SJCRH30 (cell line): ENCODE data around the gene NEU1. TPM values are rescaled to one million over a fixed set of nuclear protein-coding genes. Genes with fewer than 3 reads are reported as not detected.
"Not testable (repeated sequence)": the region's sequence is repeated elsewhere in the genome, so short reads cannot be mapped to it uniquely, and the experiment has no call there.

Experiments
- DNase-seq, 2 experiments: peaks; one replicate each; pipeline ENCODE4 v3.0.0-alpha.2; 2015 to 2020
- H3K27ac ChIP-seq: fragments of 250-450 bp; sonication (Bioruptor Pico); 2 replicates; pipeline ENCODE4 v1.5.1; 2020; ENCODE audit warnings: mild to moderate bottlenecking, moderate library complexity
- H3K27me3 ChIP-seq: fragments of 250-450 bp; sonication (Bioruptor Pico); 2 replicates; pipeline ENCODE4 v1.5.1; 2020; ENCODE audit warnings: mild to moderate bottlenecking, moderate library complexity
- H3K36me3 ChIP-seq: fragments of 250-450 bp; sonication (Bioruptor Pico); 2 replicates; pipeline ENCODE4 v1.5.1; 2020; ENCODE audit warnings: mild to moderate bottlenecking, moderate library complexity
- H3K4me1 ChIP-seq: fragments of 250-450 bp; sonication (Bioruptor Pico); 2 replicates; pipeline ENCODE4 v1.5.1; 2020; ENCODE audit warnings: mild to moderate bottlenecking, moderate library complexity
- H3K4me3 ChIP-seq: fragments of 250-450 bp; sonication (Bioruptor Pico); 2 replicates; pipeline ENCODE4 v1.5.1; 2020; ENCODE audit warnings: mild to moderate bottlenecking, moderate library complexity
- H3K9me3 ChIP-seq: fragments of 250-450 bp; sonication (Bioruptor Pico); replicated peaks from 2 replicates; pipeline ENCODE4 v1.5.1; 2020; ENCODE audit warnings: mild to moderate bottlenecking, moderate library complexity
- total RNA-seq: library from RNA; depleted of rRNA; stranded (reverse); fragments of >200 nt; shearing (Covaris generic); gene quantifications from 2 replicates; pipeline ENCODE4 v1.2.3, GENCODE V29; 2014

The NEU1 gene
- total RNA-seq, 1 experiment from 2014 or later, result 21.2 TPM

GRCh38 chr6:31850765-31851484, 11.7 kb downstream of the NEU1 start:
- Histone ChIP-seq H3K36me3 (no peaks in the 10 kb centered on the region), H3K9me3 (no peaks in the 10 kb centered on the region), H3K27ac (no peak overlapping the region), H3K4me1 (no peaks in the 10 kb centered on the region), H3K27me3 (no peaks in the 10 kb centered on the region), H3K4me3 (no peak overlapping the region)
- DNase-seq, result no peak

- Histone ChIP-seq H3K4me3 (no peak overlapping the region), H3K4me1 (no peaks in the 10 kb centered on the region), H3K27me3 (no peaks in the 10 kb centered on the region), H3K27ac (no peak overlapping the region), H3K36me3 (no peaks in the 10 kb centered on the region), H3K9me3 (no peaks in the 10 kb centered on the region)
- DNase-seq, result no peak
Measured at GRCh38 chr6:31847276-31847978, 15.2 kb downstream of the NEU1 start.

- Histone ChIP-seq H3K36me3 (peaks cover 14% of the 10 kb centered on the region), H3K9me3 (no peaks in the 10 kb centered on the region), H3K27me3 (no peaks in the 10 kb centered on the region), H3K4me3 (no peak overlapping the region), H3K4me1 (no peaks in the 10 kb centered on the region), H3K27ac (no peak overlapping the region)
- DNase-seq, result no peak
Measured at GRCh38 chr6:31844507-31844906, 18.1 kb downstream of the NEU1 start.

- no peak overlapping the region for H3K27ac ChIP-seq
- H3K4me3 ChIP-seq, result no peak overlapping the region
- H3K36me3 ChIP-seq, result peaks cover 39% of the 10 kb centered on the region
- peaks cover 5% of the 10 kb centered on the region for H3K4me1 ChIP-seq
- no peaks in the 10 kb centered on the region for H3K9me3 ChIP-seq
- no peak for DNase-seq
- H3K27me3 ChIP-seq, result no peaks in the 10 kb centered on the region
Measured at GRCh38 chr6:31842053-31842452, 20.6 kb downstream of the NEU1 start.

- not testable (repeated sequence) for H3K9me3 ChIP-seq
- peaks cover 51% of the 10 kb centered on the region for H3K36me3 ChIP-seq
Measured at GRCh38 chr6:31839779-31840126, 22.9 kb downstream of the NEU1 start.

GRCh38 chr6:31838968-31839367, 23.7 kb downstream of the NEU1 start:
- Histone ChIP-seq H3K4me3 (no peak overlapping the region), H3K4me1 (peaks cover 9% of the 10 kb centered on the region), H3K9me3 (no peaks in the 10 kb centered on the region), H3K27ac (no peak overlapping the region), H3K36me3 (peaks cover 51% of the 10 kb centered on the region), H3K27me3 (no peaks in the 10 kb centered on the region)
- DNase-seq, result no peak

More at GRCh38 chr6:31839779-31840126, 22.9 kb downstream of the NEU1 start:
- not testable (repeated sequence) for H3K4me1 ChIP-seq, H3K27ac ChIP-seq, H3K4me3 ChIP-seq, DNase-seq, H3K27me3 ChIP-seq

- H3K27me3 ChIP-seq, H3K27ac ChIP-seq, H3K9me3 ChIP-seq, H3K4me3 ChIP-seq, DNase-seq, H3K4me1 ChIP-seq: not testable (repeated sequence)
- H3K36me3 ChIP-seq, result peaks cover 51% of the 10 kb centered on the region
Measured at GRCh38 chr6:31838114-31838553, 24.5 kb downstream of the NEU1 start.

- Histone ChIP-seq H3K9me3 (no peaks in the 10 kb centered on the region), H3K27me3 (no peaks in the 10 kb centered on the region), H3K27ac (no peak overlapping the region), H3K36me3 (peaks cover 51% of the 10 kb centered on the region), H3K4me1 (peaks cover 9% of the 10 kb centered on the region), H3K4me3 (peak overlapping the region; percentile 93)
- no peak for DNase-seq
Measured at GRCh38 chr6:31837369-31838113, 25.1 kb downstream of the NEU1 start.

- Histone ChIP-seq H3K27ac (no peak overlapping the region; the same call in 1 of the 2 replicates), H3K27me3 (no peaks in the 10 kb centered on the region), H3K4me1 (peaks cover 9% of the 10 kb centered on the region), H3K9me3 (no peaks in the 10 kb centered on the region), H3K4me3 (peak overlapping the region; percentile 93), H3K36me3 (peaks cover 51% of the 10 kb centered on the region)
- no peak for DNase-seq
Measured at GRCh38 chr6:31836474-31837368, 25.9 kb downstream of the NEU1 start.

- Histone ChIP-seq H3K4me3 (peak overlapping the region; percentile 93), H3K4me1 (peaks cover 9% of the 10 kb centered on the region), H3K27me3 (no peaks in the 10 kb centered on the region), H3K36me3 (peaks cover 51% of the 10 kb centered on the region), H3K27ac (peak overlapping the region; percentile 14; the same call in 1 of the 2 replicates), H3K9me3 (no peaks in the 10 kb centered on the region)
- DNase-seq, result no peak
Measured at GRCh38 chr6:31836047-31836473, 26.6 kb downstream of the NEU1 start.

- Histone ChIP-seq H3K9me3 (no peaks in the 10 kb centered on the region), H3K4me1 (peaks cover 9% of the 10 kb centered on the region), H3K27me3 (no peaks in the 10 kb centered on the region), H3K4me3 (peak overlapping the region; percentile 93), H3K27ac (peak overlapping the region; percentile 98), H3K36me3 (peaks cover 38% of the 10 kb centered on the region)
- peak; percentile 92 to 94 for DNase-seq
Measured at GRCh38 chr6:31834367-31835250, 28.0 kb downstream of the NEU1 start.

GRCh38 chr6:31831350-31832215, 31.0 kb downstream of the NEU1 start:
- Histone ChIP-seq H3K4me3 (no peak overlapping the region), H3K27me3 (no peaks in the 10 kb centered on the region), H3K36me3 (peaks cover 8% of the 10 kb centered on the region), H3K9me3 (no peaks in the 10 kb centered on the region), H3K4me1 (no peaks in the 10 kb centered on the region; the same call in 1 of the 2 replicates), H3K27ac (no peak overlapping the region)
- no peak for DNase-seq

GRCh38 chr6:31830886-31831335, 31.7 kb downstream of the NEU1 start:
- peak overlapping the region; percentile 56 for H3K4me3 ChIP-seq
- no peaks in the 10 kb centered on the region for H3K27me3 ChIP-seq
- DNase-seq, result no peak
- no peaks in the 10 kb centered on the region for H3K9me3 ChIP-seq
- no peak overlapping the region for H3K27ac ChIP-seq
- H3K36me3 ChIP-seq, result peaks cover 1% of the 10 kb centered on the region
- no peaks in the 10 kb centered on the region for H3K4me1 ChIP-seq
